RWPE1 (cell line): ENCODE measurements around the gene RXYLT1.

Experiments used
- CTCF ChIA-PET: fragments of 350-600 bp; sonication (Branson Sonifier 250); formaldehyde crosslinking; extraction: SDS; loops from one replicate; lab custom pipeline; 2021; lab: Yijun Ruan, JAX
- POLR2A ChIA-PET: fragments of 400-600 bp; formaldehyde crosslinking; extraction: SDS; loops from one replicate; lab custom pipeline; 2020; ENCODE audit warnings: antibody characterized with exemption; ENCODE audit not compliant: low non-redundant PET; lab: Yijun Ruan, JAX
- DNase-seq: peaks from one replicate; pipeline ENCODE4 v3.0.0; 2012; ENCODE audit warnings: low spot score
- H3K27ac ChIP-seq: fragments of 450-650 bp; 2 replicates; pipeline ENCODE4 v1.5.1; 2017
- CTCF ChIP-seq: fragments of 450-650 bp; conservative IDR thresholded peaks from 2 replicates; pipeline ENCODE4 v1.5.1; 2017; ENCODE audit warnings: low read depth, mild to moderate bottlenecking

RXYLT1 gene

GRCh38 chr12:63782466-63782865 is 2.8 kb downstream of the RXYLT1 start:
- ChIA-PET POLR2A (no interaction called here), CTCF (interaction anchor here (0.6 kb wide), 1 partner anchor 1161 kb away, joined by 4 read pairs; no protein-coding TSS in a partner anchor)
- no peak for DNase-seq
- no peak overlapping the region for H3K27ac ChIP-seq
- TF ChIP-seq CTCF: no peak

GRCh38 chr12:63787306-63787705 is 7.6 kb downstream of the RXYLT1 start:
- no peak for TF ChIP-seq CTCF
- ChIA-PET POLR2A (no interaction called here), CTCF (no interaction called here)
- no peak overlapping the region for H3K27ac ChIP-seq
- no peak for DNase-seq

GRCh38 chr12:63790608-63790945 is 10.9 kb downstream of the RXYLT1 start:
- no peak for TF ChIP-seq CTCF
- no peak for DNase-seq
- no peak overlapping the region for H3K27ac ChIP-seq
- CTCF ChIA-PET: no interaction called here
- POLR2A ChIA-PET: no interaction called here

- H3K27ac ChIP-seq: no peak overlapping the region
- POLR2A ChIA-PET: no interaction called here
- DNase-seq: no peak
- CTCF ChIA-PET: no interaction called here
- TF ChIP-seq CTCF: no peak
Observed at GRCh38 chr12:63792338-63792737, 12.6 kb downstream of the RXYLT1 start.

- ChIA-PET POLR2A (no interaction called here), CTCF (no interaction called here)
- TF ChIP-seq CTCF: no peak
- H3K27ac ChIP-seq: no peak overlapping the region
- no peak for DNase-seq
Observed at GRCh38 chr12:63795032-63795687, 15.5 kb downstream of the RXYLT1 start.

GRCh38 chr12:63795944-63796343 is 16.2 kb downstream of the RXYLT1 start:
- ChIA-PET CTCF (no interaction called here), POLR2A (no interaction called here)
- no peak for DNase-seq
- TF ChIP-seq CTCF: no peak
- H3K27ac ChIP-seq: no peak overlapping the region
